ENCODE data around the gene LRRC7.
A peak's percentile ranks its signal among the peaks of the same experiment; 100 is the strongest.

Gene LRRC7

GRCh38 chr1:69985376-69985775 lies 417.7 kb downstream of the LRRC7 start:
- no peaks in the 10 kb centered on the region for H3K36me3 ChIP-seq (ENCODE audit: control insufficient read depth, insufficient read depth, low read length, severe bottlenecking)
- no peak overlapping the region for H3K4me3 ChIP-seq (ENCODE audit: low read length)
- no peaks in the 10 kb centered on the region for H3K9me3 ChIP-seq (ENCODE audit: control insufficient read depth, low read length)
- no peak overlapping the region for H3K9ac ChIP-seq (ENCODE audit: low read length)
- no peaks in the 10 kb centered on the region for H3K27me3 ChIP-seq (replicated peaks; ENCODE audit: control insufficient read depth, insufficient read depth, low read length)
- H3K4me1 ChIP-seq (ENCODE audit: control insufficient read depth, insufficient read depth, low read length) = peaks cover 12% of the 10 kb centered on the region
- DNase-seq (ENCODE audit: low read depth) = no peak

- Histone ChIP-seq H3K4me3 (ENCODE audit: low read length) (no peak overlapping the region), H3K4me1 (ENCODE audit: control insufficient read depth, insufficient read depth, low read length) (peaks cover 12% of the 10 kb centered on the region), H3K9ac (ENCODE audit: low read length) (no peak overlapping the region), H3K27me3 (replicated peaks; ENCODE audit: control insufficient read depth, insufficient read depth, low read length) (no peaks in the 10 kb centered on the region), H3K9me3 (ENCODE audit: control insufficient read depth, low read length) (no peaks in the 10 kb centered on the region), H3K36me3 (ENCODE audit: control insufficient read depth, insufficient read depth, low read length, severe bottlenecking) (no peaks in the 10 kb centered on the region)
- DNase-seq (ENCODE audit: low read depth) = peak; percentile 3
Measured at GRCh38 chr1:69985901-69986439, 418.2 kb downstream of the LRRC7 start.

GRCh38 chr1:69987881-69988280 lies 420.2 kb downstream of the LRRC7 start:
- peaks cover 17% of the 10 kb centered on the region for H3K4me1 ChIP-seq (ENCODE audit: control insufficient read depth, insufficient read depth, low read length)
- no peak overlapping the region for H3K9ac ChIP-seq (ENCODE audit: low read length)
- H3K27me3 ChIP-seq (replicated peaks; ENCODE audit: control insufficient read depth, insufficient read depth, low read length) = no peaks in the 10 kb centered on the region
- H3K36me3 ChIP-seq (ENCODE audit: control insufficient read depth, insufficient read depth, low read length, severe bottlenecking) = no peaks in the 10 kb centered on the region
- H3K9me3 ChIP-seq (ENCODE audit: control insufficient read depth, low read length) = no peaks in the 10 kb centered on the region
- H3K4me3 ChIP-seq (ENCODE audit: low read length) = no peak overlapping the region
- no peak for DNase-seq (ENCODE audit: low read depth)

GRCh38 chr1:69991644-69992043 lies 423.9 kb downstream of the LRRC7 start:
- H3K9ac ChIP-seq (ENCODE audit: low read length) = no peak overlapping the region
- H3K27me3 ChIP-seq (replicated peaks; ENCODE audit: control insufficient read depth, insufficient read depth, low read length) = no peaks in the 10 kb centered on the region
- H3K9me3 ChIP-seq (ENCODE audit: control insufficient read depth, low read length) = no peaks in the 10 kb centered on the region
- DNase-seq (ENCODE audit: low read depth) = peak; percentile 31
- no peaks in the 10 kb centered on the region for H3K36me3 ChIP-seq (ENCODE audit: control insufficient read depth, insufficient read depth, low read length, severe bottlenecking)
- H3K4me3 ChIP-seq (ENCODE audit: low read length) = no peak overlapping the region
- peaks cover 18% of the 10 kb centered on the region for H3K4me1 ChIP-seq (ENCODE audit: control insufficient read depth, insufficient read depth, low read length)

GRCh38 chr1:69992594-69992993 lies 424.9 kb downstream of the LRRC7 start:
- Histone ChIP-seq H3K36me3 (ENCODE audit: control insufficient read depth, insufficient read depth, low read length, severe bottlenecking) (no peaks in the 10 kb centered on the region), H3K4me1 (ENCODE audit: control insufficient read depth, insufficient read depth, low read length) (peaks cover 18% of the 10 kb centered on the region), H3K4me3 (ENCODE audit: low read length) (no peak overlapping the region), H3K9me3 (ENCODE audit: control insufficient read depth, low read length) (no peaks in the 10 kb centered on the region), H3K9ac (ENCODE audit: low read length) (no peak overlapping the region), H3K27me3 (replicated peaks; ENCODE audit: control insufficient read depth, insufficient read depth, low read length) (no peaks in the 10 kb centered on the region)
- no peak for DNase-seq (ENCODE audit: low read depth)

GRCh38 chr1:69993810-69994209 lies 426.1 kb downstream of the LRRC7 start:
- H3K27me3 ChIP-seq (replicated peaks; ENCODE audit: control insufficient read depth, insufficient read depth, low read length) = no peaks in the 10 kb centered on the region
- H3K36me3 ChIP-seq (ENCODE audit: control insufficient read depth, insufficient read depth, low read length, severe bottlenecking) = no peaks in the 10 kb centered on the region
- peak overlapping the region; percentile 1 for H3K4me3 ChIP-seq (ENCODE audit: low read length)
- no peak overlapping the region for H3K9ac ChIP-seq (ENCODE audit: low read length)
- DNase-seq (ENCODE audit: low read depth) = no peak
- H3K9me3 ChIP-seq (ENCODE audit: control insufficient read depth, low read length) = no peaks in the 10 kb centered on the region
- H3K4me1 ChIP-seq (ENCODE audit: control insufficient read depth, insufficient read depth, low read length) = peaks cover 18% of the 10 kb centered on the region

- Histone ChIP-seq H3K4me1 (ENCODE audit: control insufficient read depth, insufficient read depth, low read length) (peaks cover 18% of the 10 kb centered on the region), H3K9ac (ENCODE audit: low read length) (no peak overlapping the region), H3K27me3 (replicated peaks; ENCODE audit: control insufficient read depth, insufficient read depth, low read length) (no peaks in the 10 kb centered on the region), H3K9me3 (ENCODE audit: control insufficient read depth, low read length) (no peaks in the 10 kb centered on the region), H3K36me3 (ENCODE audit: control insufficient read depth, insufficient read depth, low read length, severe bottlenecking) (no peaks in the 10 kb centered on the region), H3K4me3 (ENCODE audit: low read length) (peak overlapping the region; percentile 1)
- DNase-seq (ENCODE audit: low read depth) = no peak
Measured at GRCh38 chr1:69994241-69994640, 426.5 kb downstream of the LRRC7 start.

GRCh38 chr1:69998847-69999246 lies 431.1 kb downstream of the LRRC7 start:
- H3K9ac ChIP-seq (ENCODE audit: low read length) = no peak overlapping the region
- H3K27me3 ChIP-seq (replicated peaks; ENCODE audit: control insufficient read depth, insufficient read depth, low read length) = no peaks in the 10 kb centered on the region
- H3K9me3 ChIP-seq (ENCODE audit: control insufficient read depth, low read length) = no peaks in the 10 kb centered on the region
- peaks cover 6% of the 10 kb centered on the region for H3K4me1 ChIP-seq (ENCODE audit: control insufficient read depth, insufficient read depth, low read length)
- H3K4me3 ChIP-seq (ENCODE audit: low read length) = no peak overlapping the region
- no peak for DNase-seq (ENCODE audit: low read depth)
- H3K36me3 ChIP-seq (ENCODE audit: control insufficient read depth, insufficient read depth, low read length, severe bottlenecking) = no peaks in the 10 kb centered on the region

- no peak overlapping the region for H3K9ac ChIP-seq (ENCODE audit: low read length)
- no peaks in the 10 kb centered on the region for H3K27me3 ChIP-seq (replicated peaks; ENCODE audit: control insufficient read depth, insufficient read depth, low read length)
- H3K9me3 ChIP-seq (ENCODE audit: control insufficient read depth, low read length) = no peaks in the 10 kb centered on the region
- H3K36me3 ChIP-seq (ENCODE audit: control insufficient read depth, insufficient read depth, low read length, severe bottlenecking) = no peaks in the 10 kb centered on the region
- H3K4me1 ChIP-seq (ENCODE audit: control insufficient read depth, insufficient read depth, low read length) = no peaks in the 10 kb centered on the region
- H3K4me3 ChIP-seq (ENCODE audit: low read length) = no peak overlapping the region
- DNase-seq (ENCODE audit: low read depth) = no peak
Measured at GRCh38 chr1:70003211-70003908, 435.6 kb downstream of the LRRC7 start.

- no peak overlapping the region for H3K9ac ChIP-seq (ENCODE audit: low read length)
- peaks cover 5% of the 10 kb centered on the region for H3K4me1 ChIP-seq (ENCODE audit: control insufficient read depth, insufficient read depth, low read length)
- no peak overlapping the region for H3K4me3 ChIP-seq (ENCODE audit: low read length)
- no peaks in the 10 kb centered on the region for H3K36me3 ChIP-seq (ENCODE audit: control insufficient read depth, insufficient read depth, low read length, severe bottlenecking)
- H3K9me3 ChIP-seq (ENCODE audit: control insufficient read depth, low read length) = no peaks in the 10 kb centered on the region
- no peaks in the 10 kb centered on the region for H3K27me3 ChIP-seq (replicated peaks; ENCODE audit: control insufficient read depth, insufficient read depth, low read length)
- DNase-seq (ENCODE audit: low read depth) = no peak
Measured at GRCh38 chr1:70005386-70006034, 437.8 kb downstream of the LRRC7 start.

GRCh38 chr1:70008660-70009059 lies 440.9 kb downstream of the LRRC7 start:
- DNase-seq (ENCODE audit: low read depth) = no peak
- H3K9me3 ChIP-seq (ENCODE audit: control insufficient read depth, low read length) = no peaks in the 10 kb centered on the region

More at GRCh38 chr1:70008660-70009059, 440.9 kb downstream of the LRRC7 start:
- H3K4me1 ChIP-seq (ENCODE audit: control insufficient read depth, insufficient read depth, low read length) = peaks cover 5% of the 10 kb centered on the region
- no peaks in the 10 kb centered on the region for H3K27me3 ChIP-seq (replicated peaks; ENCODE audit: control insufficient read depth, insufficient read depth, low read length)
- no peak overlapping the region for H3K4me3 ChIP-seq (ENCODE audit: low read length)
- H3K36me3 ChIP-seq (ENCODE audit: control insufficient read depth, insufficient read depth, low read length, severe bottlenecking) = no peaks in the 10 kb centered on the region
- H3K9ac ChIP-seq (ENCODE audit: low read length) = no peak overlapping the region
